Loucy (cell line): ENCODE results near the gene IL17D.

Experiments used
- CTCF ChIP-seq: fragments of 200-600 bp; sonication (generic); conservative IDR thresholded peaks from 2 replicates; pipeline ENCODE4 v1.5.1; 2014; ENCODE audit warnings: mild to moderate bottlenecking, antibody characterized with exemption, low read length
- EZH2phosphoT487 ChIP-seq: fragments of 200-600 bp; IDR thresholded peaks from 2 replicates; pipeline ENCODE4 v1.6.1; 2018; ENCODE audit warnings: antibody characterized with exemption, mild to moderate bottlenecking, moderate library complexity, borderline replicate concordance

- TF ChIP-seq CTCF (no peak), EZH2phosphoT487 (no peak)
Observed at GRCh38 chr13:20749377-20749776, 45.9 kb downstream of the IL17D start.
